Measurements from ENCODE around the gene USHBP1.

- TF ChIP-seq CTCF (IDR thresholded peaks at IDR 0.05) (no peak), POLR2A (IDR thresholded peaks at IDR 0.05) (no peak)
These were observed 51.2 kb downstream of the USHBP1 start for GRCh38 chr19:17213334-17213733.

All from lower leg skin (tissue), 3 donors.